ENCODE results near the gene PTPRK.

PTPRK gene

GRCh38 chr6:127924031-127924430 lies 596.4 kb downstream of the PTPRK start:
- DNase-seq (ENCODE audit: low read depth, low spot score): no peak

- DNase-seq (ENCODE audit: low read depth, low spot score): no peak
These were observed 597.3 kb downstream of the PTPRK start for GRCh38 chr6:127923135-127923534.

GRCh38 chr6:127921982-127922381 lies 598.4 kb downstream of the PTPRK start:
- DNase-seq (ENCODE audit: low read depth, low spot score): no peak

- DNase-seq (ENCODE audit: low read depth, low spot score): no peak
These were observed 599.6 kb downstream of the PTPRK start for GRCh38 chr6:127920804-127921203.

Measured in activated naive CD8-positive, alpha-beta T cell treated with anti-CD3 and anti-CD28 coated beads, Interleukin-2, amount 50 U/mL, for 16 hours (primary cell).